Fibroblast of skin of abdomen (primary cell): ENCODE results near the gene CFAP65.

ENCODE experiments used
- DNase-seq: peaks from one replicate; pipeline ENCODE4 v3.0.0-alpha.2; 2013

Gene CFAP65

DNA sequence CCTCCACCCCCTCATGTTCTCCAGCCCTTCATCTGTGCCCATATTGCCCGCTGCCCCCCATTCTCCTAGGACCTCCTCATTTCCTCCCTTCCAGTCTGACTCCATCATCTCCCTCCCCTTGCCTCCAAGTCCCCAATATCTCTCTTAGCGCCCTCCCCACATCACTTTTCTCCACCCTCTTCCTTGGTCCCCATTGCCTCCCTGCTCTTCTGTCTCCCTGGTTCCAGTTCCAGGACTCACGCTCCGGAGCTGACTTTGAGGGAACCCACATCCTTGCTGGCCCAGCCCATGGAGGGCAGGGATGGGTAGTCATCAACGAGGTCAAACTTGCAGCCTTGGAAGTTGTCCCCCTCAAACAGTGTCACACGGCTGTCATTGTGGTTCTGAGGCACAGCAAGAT lies 50.7 kb downstream of the CFAP65 start:
- DNase-seq, result no peak

GRCh38 chr2:218990052-218990451 lies 51.3 kb downstream of the CFAP65 start:
- DNase-seq, result no peak

DNA sequence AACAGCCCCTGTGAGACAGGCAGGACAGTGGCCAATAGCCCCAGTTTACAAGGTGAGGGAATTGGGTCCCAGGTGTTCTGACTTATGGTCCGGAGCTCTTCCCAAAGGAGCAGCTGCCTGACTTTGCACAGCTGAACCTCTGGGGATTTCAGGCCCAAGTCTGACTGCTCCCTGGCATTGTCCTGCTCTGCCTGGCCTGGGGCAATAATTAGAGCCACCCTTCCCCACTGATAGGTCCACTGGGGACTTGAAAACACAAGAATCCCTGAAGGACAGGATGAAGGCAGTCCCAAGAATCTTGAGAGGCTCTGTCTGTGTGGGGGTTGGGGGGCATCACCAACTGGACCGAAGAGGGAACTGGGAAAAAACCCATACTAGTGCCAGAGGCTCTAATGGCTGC lies 52.7 kb downstream of the CFAP65 start:
- no peak for DNase-seq

GRCh38 chr2:218988164-218988563 lies 53.2 kb downstream of the CFAP65 start:
- no peak for DNase-seq

DNA sequence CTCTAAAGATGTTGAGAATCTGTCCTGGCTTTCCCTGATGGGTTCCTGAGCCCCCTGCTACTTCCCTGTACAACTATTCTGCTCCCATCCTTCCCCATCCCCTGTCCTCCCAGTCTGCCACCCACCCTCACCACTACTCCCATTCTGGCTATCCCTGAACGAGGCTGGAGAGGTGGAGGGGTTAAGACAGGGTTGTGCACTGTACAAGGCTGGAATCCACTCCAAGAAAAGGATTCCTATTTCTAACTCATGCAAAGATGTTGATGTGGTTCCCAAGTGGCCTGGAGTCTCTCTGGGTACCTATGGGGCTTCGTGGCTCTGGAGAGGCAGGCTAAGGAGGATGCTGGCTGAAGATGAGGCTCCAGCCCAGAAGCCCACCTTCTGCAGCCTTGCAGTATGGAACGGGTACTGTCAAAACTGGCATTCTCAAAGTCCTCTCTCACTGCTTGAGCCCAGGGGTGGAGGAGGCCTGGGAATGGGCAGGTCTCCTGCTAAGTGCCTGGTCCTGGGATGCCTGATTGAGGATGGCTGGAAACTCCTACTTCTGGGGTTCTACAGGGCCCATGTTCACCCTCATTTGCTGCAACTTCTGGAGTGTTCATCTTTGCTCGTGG lies 55.1 kb downstream of the CFAP65 start:
- no peak for DNase-seq

GRCh38 chr2:218985325-218986091 lies 55.8 kb downstream of the CFAP65 start:
- DNase-seq, result no peak

DNA sequence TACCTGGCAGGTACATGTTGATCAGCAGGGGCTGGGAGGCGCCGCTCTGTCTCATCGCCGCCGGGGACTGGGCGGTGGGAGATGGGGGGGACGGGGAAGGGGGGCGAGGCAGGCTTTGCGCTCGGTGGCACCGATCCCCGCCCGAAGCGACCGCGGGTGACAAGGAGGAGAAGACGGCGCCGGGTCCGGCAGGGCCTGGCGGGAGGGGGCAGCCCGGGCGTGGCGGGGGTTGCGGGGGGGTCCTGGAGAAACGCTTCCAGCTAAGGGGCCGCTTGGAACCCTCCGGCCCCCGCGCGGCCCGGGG lies 56.3 kb downstream of the CFAP65 start, which contains the start of gene FEV:
Gene FEV, minus strand, starts transcription at position 164 of the 304 bp plus-strand sequence. Its CDS starts 109 bp downstream, at position 55.
- DNase-seq, result no peak

GRCh38 chr2:218984239-218985020 lies 56.9 kb downstream of the CFAP65 start:
- DNase-seq, result no peak

DNA sequence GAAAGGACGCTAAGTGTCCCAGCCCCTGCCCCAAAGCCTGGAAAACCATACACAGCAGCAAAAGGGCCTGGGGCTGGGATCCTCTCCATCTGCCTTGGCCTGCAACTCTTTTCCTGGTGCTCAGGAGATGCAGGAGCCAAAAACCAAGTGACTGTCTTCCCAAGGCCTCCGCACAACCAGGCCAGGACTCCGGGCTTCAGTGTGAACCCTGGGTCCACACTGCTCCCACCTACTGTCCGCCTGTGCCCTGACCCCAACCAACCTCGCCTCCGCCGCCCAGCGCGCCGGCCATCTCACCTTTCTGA lies 57.4 kb downstream of the CFAP65 start:
- no peak for DNase-seq

GRCh38 chr2:218983263-218983933 lies 57.9 kb downstream of the CFAP65 start:
- no peak for DNase-seq

DNA sequence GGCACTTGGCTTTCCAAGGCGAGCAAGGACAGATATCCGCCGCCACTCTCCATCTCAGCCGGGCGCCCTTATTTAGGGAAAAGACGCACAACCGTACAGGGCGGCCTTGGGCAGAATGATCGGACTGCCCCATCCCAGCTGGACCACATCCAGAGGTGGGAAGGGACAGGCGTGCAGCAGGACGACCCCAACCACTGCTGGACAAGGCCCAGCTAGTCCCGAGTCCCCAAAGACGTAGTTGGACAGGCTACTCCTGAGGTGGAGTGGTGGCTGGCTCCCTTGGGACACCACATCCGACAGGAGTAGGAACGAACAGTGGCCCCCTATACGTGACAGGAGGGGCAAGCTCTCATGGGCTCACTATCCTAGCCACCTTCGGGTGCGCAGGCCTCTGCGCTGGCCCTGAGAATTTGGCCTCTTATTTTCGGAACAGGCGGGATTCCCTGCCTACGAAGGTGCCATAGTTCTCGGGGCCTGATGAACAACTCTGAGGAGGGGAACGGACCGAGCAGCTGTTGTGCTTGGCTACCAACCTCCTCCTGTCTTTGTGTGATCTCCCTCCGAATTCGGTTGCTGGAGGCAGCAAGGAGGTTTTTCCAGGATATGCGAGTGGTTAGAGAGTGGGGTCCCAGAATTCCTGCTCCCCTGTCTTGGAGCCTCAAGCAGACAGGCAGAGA lies 58.6 kb downstream of the CFAP65 start:
- DNase-seq, result no peak

DNA sequence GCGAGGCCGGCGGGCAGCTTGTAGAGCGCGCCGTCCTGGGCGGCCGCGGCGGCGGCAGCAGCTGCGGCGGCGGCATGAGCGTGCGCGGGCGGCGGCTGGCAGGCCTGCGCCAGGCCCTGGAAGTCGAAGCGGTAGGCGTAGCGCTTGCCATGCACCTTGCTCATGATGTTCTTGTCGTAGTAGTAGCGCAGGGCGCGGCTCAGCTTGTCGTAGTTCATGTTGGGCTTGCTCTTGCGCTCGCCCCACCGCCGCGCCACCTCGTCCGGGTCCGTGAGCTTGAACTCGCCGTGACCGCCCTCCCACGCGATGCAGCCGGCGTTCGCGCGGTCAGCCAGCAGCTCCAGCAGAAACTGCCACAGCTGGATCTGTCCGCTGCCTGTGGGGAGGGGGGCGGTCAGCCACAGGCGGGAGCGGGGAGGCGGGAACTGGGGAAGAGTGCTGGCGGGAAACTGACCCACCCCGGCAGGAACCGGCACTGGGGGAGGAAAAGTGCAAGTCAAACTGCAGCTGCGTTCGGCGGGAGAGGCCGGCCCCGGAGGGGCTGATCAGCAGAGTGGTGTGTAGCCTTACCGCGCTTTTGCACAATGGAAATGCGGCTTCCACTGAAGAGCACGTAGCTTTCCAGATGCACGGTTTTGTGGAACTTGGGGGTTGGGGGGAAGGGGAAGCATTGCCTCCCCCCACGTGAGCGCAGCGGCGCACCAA lies 59.3 kb downstream of the CFAP65 start:
- no peak for DNase-seq

- DNase-seq, result no peak
Measured at GRCh38 chr2:218981390-218981880, 59.9 kb downstream of the CFAP65 start.

- no peak for DNase-seq
Measured at GRCh38 chr2:218980735-218981389, 60.5 kb downstream of the CFAP65 start.

DNA sequence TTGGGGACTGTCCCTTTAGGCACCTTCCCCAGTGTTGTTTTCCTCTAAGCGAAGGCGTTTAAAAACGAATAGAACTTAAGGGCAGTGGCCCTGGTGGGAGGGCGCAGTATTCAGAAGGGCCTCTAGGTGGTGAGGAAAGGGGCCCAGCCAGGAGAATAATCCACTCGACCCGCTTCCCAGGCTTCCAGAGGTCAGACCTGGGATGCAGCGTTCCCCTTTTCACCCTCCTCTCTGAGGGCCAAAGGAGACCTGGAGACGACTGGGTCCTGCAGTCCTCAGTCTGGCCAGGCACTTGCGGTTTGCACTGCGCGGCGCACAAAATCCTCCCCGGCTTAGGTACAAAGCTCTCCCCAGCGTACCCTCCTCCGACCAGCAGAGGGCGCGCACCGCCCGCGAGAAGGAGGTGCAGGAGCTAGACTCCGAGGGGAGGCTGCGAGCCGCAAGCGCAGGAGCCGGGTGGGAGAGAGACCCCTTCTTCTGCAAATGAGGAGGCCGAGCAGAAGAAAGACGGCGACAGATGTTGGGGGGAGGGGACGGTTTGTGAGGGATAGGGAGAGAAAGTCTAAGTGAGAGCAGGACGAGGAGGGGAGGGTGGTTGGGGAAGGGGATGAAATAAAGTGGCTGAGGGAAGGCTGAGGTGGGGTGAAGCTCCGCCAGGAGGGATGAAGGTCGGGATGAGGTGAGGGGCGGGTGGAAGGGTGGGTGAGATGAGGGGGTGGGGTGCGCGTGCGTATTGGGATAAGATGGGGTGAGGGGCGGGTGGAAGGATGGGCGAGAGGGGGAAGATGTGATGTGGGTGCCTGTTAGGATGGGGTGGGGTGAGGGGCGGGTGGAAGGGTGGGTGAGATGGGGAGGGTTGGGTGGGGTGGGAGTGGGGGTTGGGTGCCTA lies 61.2 kb downstream of the CFAP65 start:
- peak; percentile 57 for DNase-seq

GRCh38 chr2:218975060-218975777 lies 66.1 kb downstream of the CFAP65 start:
- no peak for DNase-seq

GRCh38 chr2:218970894-218971293 lies 70.4 kb downstream of the CFAP65 start:
- DNase-seq, result no peak

DNA sequence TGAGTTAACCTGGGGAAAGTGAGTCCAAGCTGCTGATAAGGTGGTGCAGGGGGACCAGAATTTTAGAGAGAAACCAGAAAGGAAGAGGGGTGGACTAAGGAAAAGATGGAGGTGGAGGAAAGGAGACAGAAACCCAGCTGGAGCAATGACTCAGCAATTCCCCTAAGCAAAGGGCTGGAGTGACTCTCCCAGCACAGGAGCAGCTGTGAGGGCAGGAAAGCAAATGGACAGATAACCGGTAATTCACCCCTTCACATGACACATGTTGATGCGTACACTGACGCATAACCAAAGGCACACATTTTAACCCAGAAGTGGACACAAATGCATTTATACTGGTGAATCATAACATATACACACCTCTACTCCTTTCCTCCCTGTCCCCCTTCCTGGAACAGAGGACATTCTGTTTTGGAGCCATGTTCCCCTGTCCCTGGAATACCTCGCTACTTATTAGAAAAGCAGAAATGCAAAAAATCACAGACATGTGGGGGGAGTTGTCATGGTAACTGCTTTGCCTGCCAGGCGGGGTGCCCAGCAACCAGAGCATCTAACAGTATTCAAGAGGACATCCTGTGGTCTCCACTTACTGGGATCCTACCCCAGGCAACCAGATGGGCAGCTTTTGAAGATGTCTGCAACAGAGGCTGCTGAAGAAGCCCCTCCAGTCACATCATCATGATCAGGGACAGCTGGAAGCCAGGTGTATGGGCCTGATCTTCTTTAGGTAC lies 77.1 kb downstream of the CFAP65 start:
- peak; percentile 53 for DNase-seq

GRCh38 chr2:218963601-218964000 lies 77.7 kb downstream of the CFAP65 start:
- no peak for DNase-seq
